ENCODE measurements around the gene TSPAN32.

The TSPAN32 gene

GRCh38 chr11:2367266-2368160 lies 65.7 kb downstream of the TSPAN32 start:
- DNase-seq, result no peak
